HepG2 (cell line): ENCODE data around the gene PGLYRP4. TPM values are rescaled to one million over a fixed set of nuclear protein-coding genes. Genes with fewer than 3 reads are reported as not detected.

Experiments
- ATAC-seq: fragments of 200-7000 bp; cut with Tn5 transposase; 3 replicates; pipeline ENCODE4 v1.9.1; 2020; ENCODE audit warnings: mild to moderate bottlenecking, moderate library complexity
- BruUV-seq: library from RNA; stranded (reverse); fragments of 400-500 nt; replicated peaks from 2 replicates; lab custom pipeline; 2021; lab: Mats Ljungman, UMichigan
- CTCF ChIA-PET: fragments of 300-600 bp; formaldehyde crosslinking; extraction: SDS; loops from one replicate; lab custom pipeline; 2021; ENCODE audit warnings: low total read pairs, inconsistent platforms, low intra/inter-chr PET ratio; lab: Yijun Ruan, JAX
- POLR2A ChIA-PET: fragments of 350-600 bp; sonication (Branson Sonifier 250); formaldehyde crosslinking; loops from one replicate; lab custom pipeline; 2020; ENCODE audit warnings: antibody characterized with exemption, inconsistent platforms; lab: Yijun Ruan, JAX
- DNase-seq: peaks from one replicate; pipeline ENCODE4 v3.0.0-alpha.2; 2015; ENCODE audit warnings: low spot score
- FAIRE-seq: peaks from 3 replicates; lab custom pipeline; 2011; peaks lifted over from hg19 to GRCh38; lab: Jason Lieb, UNC
- H2AFZ ChIP-seq: one replicate; pipeline ENCODE4 v1.6.1; 2011; ENCODE audit warnings: low read length, inconsistent platforms
- H3K27ac ChIP-seq: fragments of 300-600 bp; 3 replicates; pipeline ENCODE4 v1.8.0; 2011; ENCODE audit warnings: mixed run types, mild to moderate bottlenecking, mixed read lengths, low read length, inconsistent platforms; ENCODE audit not compliant: insufficient read depth; ENCODE audit errors: extremely low read length
- H3K27me3 ChIP-seq, 2 experiments: fragments of 200-600 bp in 1 of 2; 2 replicates in 1 of 2; 3 replicates in 1 of 2; pipeline versions ENCODE4 v1.6.0 to v1.8.0; 2011; ENCODE audit warnings: low read length in 2 of 2, mild to moderate bottlenecking in 2 of 2, moderate library complexity in 2 of 2, inconsistent platforms in 1 of 2; ENCODE audit not compliant: insufficient read depth in 2 of 2, control insufficient read depth in 1 of 2
- H3K36me3 ChIP-seq, 2 experiments: fragments of 200-600 bp in 1 of 2; replicated peaks in 1 of 2; 2 replicates in 1 of 2; 3 replicates in 1 of 2; pipeline versions ENCODE4 v1.5.1 to v1.8.0; 2011; ENCODE audit warnings: low read length in 2 of 2, inconsistent platforms in 1 of 2; ENCODE audit not compliant: insufficient read depth in 2 of 2, control insufficient read depth in 1 of 2
- H3K4me1 ChIP-seq: 2 replicates; pipeline ENCODE4 v1.5.1; 2012; ENCODE audit warnings: low read length, inconsistent platforms; ENCODE audit not compliant: insufficient read depth
- H3K4me2 ChIP-seq: 2 replicates; pipeline ENCODE4 v1.6.0; 2011; ENCODE audit warnings: low read depth, low read length, inconsistent platforms
- H3K4me3 ChIP-seq, 3 experiments: fragments of 200-600 bp in 1 of 3; sonication (generic), shearing (Covaris generic) in 1 of 3; replicated peaks in 1 of 3; 2 replicates each; pipeline ENCODE4 v1.5.1; 2011 to 2016; ENCODE audit warnings: low read length in 3 of 3, inconsistent platforms in 2 of 3, low read depth in 2 of 3, mild to moderate bottlenecking in 2 of 3, control low read depth in 1 of 3, mixed read lengths in 1 of 3; ENCODE audit not compliant: insufficient read depth in 1 of 3
- H3K79me2 ChIP-seq: one replicate; pipeline ENCODE4 v1.6.1; 2011; ENCODE audit warnings: low read length, inconsistent platforms; ENCODE audit not compliant: insufficient read depth
- H3K9ac ChIP-seq: 2 replicates; pipeline ENCODE4 v1.6.0; 2011; ENCODE audit warnings: mild to moderate bottlenecking, low read depth, low read length, inconsistent platforms; ENCODE audit not compliant: insufficient read depth
- H3K9me3 ChIP-seq: 2 replicates; pipeline ENCODE4 v1.5.1; 2012; ENCODE audit warnings: mild to moderate bottlenecking, low read length
- H4K20me1 ChIP-seq: 2 replicates; pipeline ENCODE4 v1.6.0; 2011; ENCODE audit warnings: inconsistent platforms, mild to moderate bottlenecking, low read length, moderate library complexity; ENCODE audit not compliant: insufficient read depth
- AKAP8 ChIP-seq: sonication (generic); formaldehyde crosslinking; IDR thresholded peaks from 2 replicates; pipeline ENCODE4 v1.5.1; 2020; ENCODE audit warnings: mild to moderate bottlenecking, missing genetic modification reagents
- GPBP1L1 ChIP-seq: sonication (generic); formaldehyde crosslinking; IDR thresholded peaks from 2 replicates; pipeline ENCODE4 v1.5.0; 2020; ENCODE audit warnings: mild to moderate bottlenecking, missing genetic modification reagents
- IKZF4 ChIP-seq: sonication (generic); formaldehyde crosslinking; IDR thresholded peaks from 2 replicates; pipeline ENCODE4 v1.5.1; 2020; ENCODE audit warnings: borderline replicate concordance, mild to moderate bottlenecking, low read depth, missing genetic modification reagents; ENCODE audit errors: not compliant biosample characterization
- POGK ChIP-seq: sonication (generic); formaldehyde crosslinking; conservative IDR thresholded peaks from 2 replicates; pipeline ENCODE4 v1.8.0; 2022; ENCODE audit warnings: mild to moderate bottlenecking, moderate library complexity, missing genetic modification reagents
- SATB2 ChIP-seq: sonication (generic); formaldehyde crosslinking; IDR thresholded peaks from 2 replicates; pipeline ENCODE4 v1.5.0; 2020; ENCODE audit warnings: missing genetic modification reagents
- SMYD3 ChIP-seq: sonication (generic); formaldehyde crosslinking; IDR thresholded peaks from 2 replicates; pipeline ENCODE4 v1.8.1; 2023; ENCODE audit warnings: mild to moderate bottlenecking, missing genetic modification reagents
- SOX5 ChIP-seq: IDR thresholded peaks from 2 replicates; pipeline ENCODE4 v1.6.1; 2016; ENCODE audit warnings: borderline replicate concordance
- SUZ12 ChIP-seq: fragments of 150-350 bp; IDR thresholded peaks from 2 replicates; pipeline ENCODE4 v1.6.1; 2014; ENCODE audit warnings: low read depth, low read length
- TAF15 ChIP-seq: fragments of 200-400 bp; formaldehyde crosslinking; IDR thresholded peaks from one replicate; pipeline ENCODE4 v1.6.1; 2018; ENCODE audit warnings: mild to moderate bottlenecking, low read depth, low read length; ENCODE audit not compliant: poor library complexity, severe bottlenecking
- TRIM24 ChIP-seq: sonication (generic); formaldehyde crosslinking; IDR thresholded peaks from 2 replicates; pipeline ENCODE4 v1.8.0; 2022; ENCODE audit warnings: mild to moderate bottlenecking, missing genetic modification reagents
- ZKSCAN1 ChIP-seq: fragments of 150-350 bp; IDR thresholded peaks from 2 replicates; pipeline ENCODE4 v1.6.1; 2014; ENCODE audit warnings: low read length
- ZNF207 ChIP-seq: fragments of 450-650 bp; IDR thresholded peaks from 2 replicates; pipeline ENCODE4 v1.6.1; 2016; ENCODE audit warnings: antibody characterized with exemption, borderline replicate concordance
- ZNF75D ChIP-seq: sonication (generic); formaldehyde crosslinking; IDR thresholded peaks from 2 replicates; pipeline ENCODE4 v1.8.1; 2023; ENCODE audit warnings: missing genetic modification reagents, mild to moderate bottlenecking, borderline replicate concordance
- ZNF775 ChIP-seq: sonication (generic); formaldehyde crosslinking; IDR thresholded peaks from 2 replicates; pipeline ENCODE4 v1.4.0; 2020; ENCODE audit warnings: missing genetic modification reagents, mild to moderate bottlenecking, moderate library complexity, borderline replicate concordance
- ZNF839 ChIP-seq: sonication (generic); formaldehyde crosslinking; IDR thresholded peaks from 2 replicates; pipeline ENCODE4 v1.4.0; 2020; ENCODE audit warnings: missing genetic modification reagents, mild to moderate bottlenecking, borderline replicate concordance
- ZNF878 ChIP-seq: sonication (generic); formaldehyde crosslinking; IDR thresholded peaks from 2 replicates; pipeline ENCODE4 v1.8.1; 2023; ENCODE audit warnings: mild to moderate bottlenecking, missing genetic modification reagents, moderate library complexity
- whole genome bisulfite sequencing: methylation state at CpG from one replicate; pipeline ENCODE4 v1.1.6; 2017; ENCODE audit warnings: low lambda C conversion rate; 5-methylcytosine and 5-hydroxymethylcytosine counted together
- in situ Hi-C: cut with HindIII; loops from 2 replicates; pipeline ENCODE4 v1.10.0; 2017; ENCODE audit warnings: low pct_unique_long_range_greater_than_20kb; ENCODE audit not compliant: extremely low pct_ligation_motif_present
- intact Hi-C: fragments of 100-400 bp; cut with micrococcal nuclease; formaldehyde crosslinking; loops from one replicate; pipeline ENCODE4 v1.10.0; 2022; ENCODE audit not compliant: unreplicated experiment
- polyA plus RNA-seq, 8 experiments: library from polyadenylated mRNA; depleted of rRNA in 3 of 8; stranded (reverse) in 7 of 8; unstranded in 1 of 8; fragments of >200 nt; fragmentation: Illumina TruSeq in 4 of 8; extraction: Trizol in 4 of 8; gene quantifications; 2 replicates each; pipeline versions ENCODE4 v1.2.1 to v1.2.3, GENCODE V29; 2011 to 2016; ENCODE audit warnings: low read depth in 4 of 8, missing spikeins in 1 of 8, mixed read lengths in 1 of 8; ENCODE audit not compliant: insufficient read depth in 1 of 8
- total RNA-seq, 5 experiments: library from RNA; depleted of rRNA; stranded (reverse); fragments of >200 nt; fragmentation: Illumina TruSeq; extraction: Trizol; gene quantifications; 2 replicates each; pipeline ENCODE4 v1.2.3, GENCODE V29; 2016; ENCODE audit warnings: low read depth in 1 of 5

The PGLYRP4 gene
- total and polyA plus RNA-seq, 2 of the 13 experiments (the other 11 are each of a cell fraction or from before 2014, with no cell fraction given), result not detected

DNA sequence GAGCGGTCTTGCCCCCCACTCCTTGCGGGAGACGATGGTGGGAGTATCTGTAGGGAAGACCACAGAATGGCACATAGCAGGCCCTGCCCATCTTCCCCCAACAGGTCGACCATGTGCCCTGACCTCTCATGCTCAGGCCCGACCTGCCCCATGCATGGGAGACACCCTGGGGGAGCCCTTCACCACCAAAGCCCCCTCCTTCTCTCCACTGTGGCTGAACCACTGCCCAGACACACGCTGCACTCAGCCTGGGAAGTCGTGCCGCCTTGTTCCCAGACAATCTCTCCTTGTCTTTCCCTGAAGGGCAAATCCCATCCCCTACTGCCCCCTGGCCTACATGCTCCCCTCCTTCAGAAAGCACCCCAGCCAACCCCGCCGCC lies 41.4 kb downstream of the PGLYRP4 start:
- POLR2A ChIA-PET, result no interaction called here
- in situ Hi-C loops (no loop called here), intact Hi-C loops (no loop called here)
- no TSS peak for BruUV-seq
- H2AFZ ChIP-seq, result no peak overlapping the region
- TF ChIP-seq ZNF878 (CRISPR knock-in tag) (no peak), POGK (CRISPR knock-in tag) (no peak), SATB2 (CRISPR knock-in tag) (no peak), SUZ12 (no peak), TRIM24 (no peak), IKZF4 (CRISPR knock-in tag) (no peak), AKAP8 (CRISPR knock-in tag) (no peak), ZNF75D (no peak), TAF15 (no peak), SOX5 (CRISPR knock-in tag) (no peak), ZNF207 (no peak), GPBP1L1 (CRISPR knock-in tag) (no peak), ZNF775 (no peak), ZKSCAN1 (no peak), ZNF839 (no peak), SMYD3 (CRISPR knock-in tag) (no peak)
- H3K27me3 ChIP-seq, result peaks cover 3 to 11% of the 10 kb centered on the region in 2 experiments; a peak in 4 of 5 replicates
- H3K9ac ChIP-seq, result no peak overlapping the region
- DNase-seq (no peak), FAIRE-seq (no peak), ATAC-seq (no peak)
- no peaks in the 10 kb centered on the region for H3K79me2 ChIP-seq
- WGBS, result 40% methylated on average over 5 of the region's 10 CpGs
- H3K9me3 ChIP-seq, result no peaks in the 10 kb centered on the region
- no peaks in the 10 kb centered on the region for H4K20me1 ChIP-seq
- CTCF ChIA-PET, result no interaction called here
- no peak overlapping the region for H3K27ac ChIP-seq
- H3K4me3 ChIP-seq, result no peak overlapping the region
- no peak overlapping the region for H3K4me2 ChIP-seq
- no peaks in the 10 kb centered on the region for H3K4me1 ChIP-seq
- H3K36me3 ChIP-seq, result no peaks in the 10 kb centered on the region
